ENCODE results near the gene ITGA6.

GRCh38 chr2:172439911-172440310 lies 12.5 kb downstream of the ITGA6 start:
- TF ChIP-seq CTCF (IDR thresholded peaks at IDR 0.05; ENCODE audit: poor library complexity) (no peak), EZH2 (IDR thresholded peaks at IDR 0.05; ENCODE audit: borderline replicate concordance) (no peak), EZH2phosphoT487 (IDR thresholded peaks at IDR 0.05; ENCODE audit: low read depth, severe bottlenecking, unreplicated experiment) (no peak)
